HCT116 (cell line): Measurements from ENCODE around the gene SEMA4F. TPM values are rescaled to one million over a fixed set of nuclear protein-coding genes. Genes with fewer than 3 reads are reported as not detected.

Experiments used
- ATAC-seq: fragments of 200-7000 bp; cut with Tn5 transposase; 2 replicates; pipeline ENCODE4 v1.9.1; 2020; ENCODE audit warnings: mild to moderate bottlenecking, moderate library complexity
- BruUV-seq: library from RNA; stranded (reverse); fragments of 400-500 nt; replicated peaks from 2 replicates; lab custom pipeline; 2021; lab: Mats Ljungman, UMichigan
- CTCF ChIA-PET: fragments of 300-600 bp; sonication (Branson Sonifier 250); formaldehyde crosslinking; loops from one replicate; lab custom pipeline; 2021; ENCODE audit warnings: antibody characterized with exemption; lab: Charles Lee
- POLR2A ChIA-PET: fragments of 300-600, 350-600 bp; sonication (Branson Sonifier 250); formaldehyde crosslinking; loops from one replicate; lab custom pipeline; 2021; ENCODE audit warnings: antibody characterized with exemption; lab: Charles Lee
- RAD21 ChIA-PET, 2 experiments: fragments of 300-600 bp; sonication (Branson Sonifier 250); formaldehyde crosslinking; loops; one replicate each; lab custom pipeline; 2023; ENCODE audit warnings: low total read pairs in 2 of 2; ENCODE audit not compliant: uncharacterized antibody in 2 of 2, unreplicated experiment in 2 of 2, low non-redundant PET in 1 of 2; lab: Charles Lee
- DNase-seq: peaks from one replicate; pipeline ENCODE4 v3.0.0-alpha.2; 2010; ENCODE audit warnings: low read depth, low spot score
- H2AFZ ChIP-seq: fragments of 200-600 bp; shearing (Covaris generic), sonication (generic); 2 replicates; pipeline ENCODE4 v1.6.1; 2017; ENCODE audit warnings: low read depth, mixed run types, mixed read lengths, antibody characterized with exemption, low read length; ENCODE audit not compliant: poor library complexity, severe bottlenecking
- H3K27ac ChIP-seq: 2 replicates; pipeline ENCODE4 v1.5.1; 2012; ENCODE audit warnings: low read depth, low read length
- H3K27me3 ChIP-seq: fragments of 200-600 bp; sonication (generic); 2 replicates; pipeline ENCODE4 v1.6.1; 2016; ENCODE audit warnings: mixed run types, low read length, mixed read lengths; ENCODE audit not compliant: insufficient read depth
- H3K36me3 ChIP-seq, 2 experiments: fragments of 200-500 bp in 1 of 2; fragments of 200-600 bp in 1 of 2; sonication (Bioruptor generic) in 1 of 2; sonication (generic) in 1 of 2; 2 replicates each; pipeline versions ENCODE4 v1.5.1 to v1.6.1; 2014 to 2016; ENCODE audit warnings: low read length in 2 of 2, inconsistent platforms in 1 of 2, mixed read lengths in 1 of 2, mixed run types in 1 of 2; ENCODE audit not compliant: insufficient read depth in 2 of 2, control insufficient read depth in 1 of 2
- H3K4me1 ChIP-seq, 2 experiments: fragments of 200-600 bp in 1 of 2; sonication (generic) in 1 of 2; 2 replicates each; pipeline versions ENCODE4 v1.5.1 to v1.6.1; 2012 to 2017; ENCODE audit warnings: low read length in 2 of 2, inconsistent platforms in 1 of 2, mild to moderate bottlenecking in 1 of 2, mixed read lengths in 1 of 2, mixed run types in 1 of 2, moderate library complexity in 1 of 2; ENCODE audit not compliant: insufficient read depth in 2 of 2, control insufficient read depth in 1 of 2
- H3K4me2 ChIP-seq: fragments of 200-600 bp; sonication (generic); 2 replicates; pipeline ENCODE4 v1.6.1; 2017; ENCODE audit warnings: mixed run types, low read length, mixed read lengths
- H3K4me3 ChIP-seq, 2 experiments: fragments of 200-600 bp in 1 of 2; sonication (generic) in 1 of 2; replicated peaks in 1 of 2; 2 replicates each; pipeline ENCODE4 v1.5.1; 2011 to 2016; ENCODE audit warnings: low read length in 2 of 2, control low read depth in 1 of 2, low read depth in 1 of 2, mild to moderate bottlenecking in 1 of 2, mixed read lengths in 1 of 2, mixed run types in 1 of 2
- H3K79me2 ChIP-seq: fragments of 200-600 bp; sonication (generic); 2 replicates; pipeline ENCODE4 v1.6.1; 2017; ENCODE audit warnings: mild to moderate bottlenecking, mixed run types, low read length, moderate library complexity, mixed read lengths; ENCODE audit not compliant: insufficient read depth
- H3K9ac ChIP-seq: fragments of 200-600 bp; sonication (generic); 2 replicates; pipeline ENCODE4 v1.6.1; 2016; ENCODE audit warnings: low read length, mixed read lengths
- H3K9me2 ChIP-seq: fragments of 200-600 bp; sonication (generic), shearing (Covaris generic); 2 replicates; pipeline ENCODE4 v1.6.1; 2017; ENCODE audit warnings: mixed run types, mild to moderate bottlenecking, moderate library complexity; ENCODE audit not compliant: insufficient read depth
- H3K9me3 ChIP-seq, 2 experiments: fragments of 200-500 bp in 1 of 2; fragments of 200-600 bp in 1 of 2; sonication (Bioruptor generic) in 1 of 2; sonication (generic) in 1 of 2; 2 replicates each; pipeline ENCODE4 v1.6.1; 2014 to 2017; ENCODE audit warnings: low read length in 2 of 2, mixed read lengths in 2 of 2, inconsistent platforms in 1 of 2, low read depth in 1 of 2, mild to moderate bottlenecking in 1 of 2, mixed run types in 1 of 2, moderate library complexity in 1 of 2; ENCODE audit not compliant: control insufficient read depth in 1 of 2, insufficient read depth in 1 of 2
- H4K20me1 ChIP-seq: fragments of 200-600 bp; sonication (generic), shearing (Covaris generic); 2 replicates; pipeline ENCODE4 v1.6.1; 2017; ENCODE audit warnings: mixed run types, mild to moderate bottlenecking, moderate library complexity; ENCODE audit not compliant: insufficient read depth
- CEBPB ChIP-seq: IDR thresholded peaks from 2 replicates; pipeline ENCODE4 v1.6.1; 2012; ENCODE audit warnings: low read depth
- EGR1 ChIP-seq: IDR thresholded peaks from 2 replicates; pipeline ENCODE4 v1.6.1; 2012; ENCODE audit warnings: low read depth
- JUND ChIP-seq: IDR thresholded peaks from 2 replicates; pipeline ENCODE4 v1.6.1; 2012
- MAX ChIP-seq: IDR thresholded peaks from 2 replicates; pipeline ENCODE4 v1.6.1; 2012
- POLR2AphosphoS5 ChIP-seq: IDR thresholded peaks from 2 replicates; pipeline ENCODE4 v1.6.1; 2011; ENCODE audit warnings: mild to moderate bottlenecking, low read depth, low read length, moderate library complexity
- RAD21 ChIP-seq: IDR thresholded peaks from 2 replicates; pipeline ENCODE4 v1.6.1; 2012; ENCODE audit warnings: low read depth, mild to moderate bottlenecking
- SIN3A ChIP-seq: IDR thresholded peaks from 2 replicates; pipeline ENCODE4 v1.6.1; 2012; ENCODE audit warnings: low read depth
- SP1 ChIP-seq: IDR thresholded peaks from 2 replicates; pipeline ENCODE4 v1.6.1; 2012; ENCODE audit warnings: low read depth
- SRF ChIP-seq: IDR thresholded peaks from 2 replicates; pipeline ENCODE4 v1.6.1; 2012; ENCODE audit warnings: low read depth
- TCF7L2 ChIP-seq: IDR thresholded peaks from 2 replicates; pipeline ENCODE4 v1.7.0; 2011; ENCODE audit warnings: borderline replicate concordance, inconsistent platforms; ENCODE audit not compliant: insufficient read depth, insufficient read length; ENCODE audit errors: extremely low read depth
- ZNF274 ChIP-seq: fragments of 200-500 bp; sonication (Bioruptor generic); IDR thresholded peaks from 2 replicates; pipeline ENCODE4 v1.6.1; 2014; ENCODE audit warnings: mild to moderate bottlenecking, low read depth, low read length, inconsistent platforms
- intact Hi-C: fragments of 100-400 bp; cut with micrococcal nuclease; formaldehyde crosslinking; loops from 2 replicates; pipeline ENCODE4 v1.10.0; 2022
- total RNA-seq: library from RNA; stranded (reverse); gene quantifications from one replicate; pipeline ENCODE4 v1.2.1, GENCODE V29; 2021; ENCODE audit not compliant: unreplicated experiment
- TF ChIP-seq, protein P1 (sequence below), 3 experiments: fragments of 200-600 bp in 1 of 3; sonication (generic) in 1 of 3; IDR thresholded peaks in 2 of 3; conservative IDR thresholded peaks in 1 of 3; 2 replicates each; pipeline ENCODE4 v1.5.1; 2012 to 2017; ENCODE audit warnings: low read depth in 2 of 3, low read length in 2 of 3, antibody characterized with exemption in 1 of 3, borderline replicate concordance in 1 of 3, control low read depth in 1 of 3, mild to moderate bottlenecking in 1 of 3, mixed read lengths in 1 of 3, mixed run types in 1 of 3, moderate library complexity in 1 of 3; ENCODE audit not compliant: insufficient read depth in 1 of 3
- TF ChIP-seq, protein P2 (sequence below): IDR thresholded peaks from 2 replicates; pipeline ENCODE4 v1.6.1; 2012

SEMA4F gene
- total RNA-seq, 1 experiment from 2014 or later: 12.3 TPM

DNA sequence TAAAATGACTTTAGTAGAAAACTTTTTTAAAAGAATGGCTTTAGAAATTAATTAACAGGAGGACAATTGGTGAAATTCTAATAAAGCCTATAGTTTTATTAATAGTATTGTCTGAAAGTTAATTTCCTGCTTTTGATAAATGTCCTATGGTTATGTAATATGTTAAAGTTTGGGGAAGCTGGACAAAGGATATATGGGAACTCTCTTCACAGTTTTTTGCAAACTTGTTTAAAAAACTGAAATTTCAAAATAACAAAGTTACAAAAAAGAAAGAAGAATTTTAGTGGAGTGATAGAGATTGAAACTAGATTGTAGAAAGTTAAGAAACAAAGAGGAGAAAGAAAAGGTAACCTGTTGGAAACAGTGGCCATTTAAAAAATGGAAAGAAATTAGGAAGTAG, 67.3 kb downstream of the SEMA4F start:
- ATAC-seq (no peak), DNase-seq (no peak)
- H3K79me2 ChIP-seq: no peaks in the 10 kb centered on the region
- no TSS peak for BruUV-seq
- H3K4me3 ChIP-seq: no peak overlapping the region
- peaks cover 0 to 7% of the 10 kb centered on the region in 2 experiments; a peak in 2 of 4 replicates for H3K4me1 ChIP-seq
- H3K9ac ChIP-seq: no peak overlapping the region
- RAD21 ChIA-PET: no interaction called here
- TF ChIP-seq TCF7L2 (no peak), JUND (no peak), ZNF274 (no peak), SP1 (no peak)
- intact Hi-C loops: no loop called here
- CTCF ChIA-PET: no interaction called here
- no peak overlapping the region for H3K27ac ChIP-seq
- no peaks in the 10 kb centered on the region for H3K9me3 ChIP-seq
- H4K20me1 ChIP-seq: no peaks in the 10 kb centered on the region
- no peak overlapping the region for H2AFZ ChIP-seq
- H3K36me3 ChIP-seq: no peaks in the 10 kb centered on the region
- no peaks in the 10 kb centered on the region for H3K9me2 ChIP-seq
- POLR2A ChIA-PET: no interaction called here
- H3K27me3 ChIP-seq: no peaks in the 10 kb centered on the region
- H3K4me2 ChIP-seq: no peak overlapping the region

- H3K4me3 ChIP-seq: no peak overlapping the region
- no peak overlapping the region for H2AFZ ChIP-seq
- DNase-seq: no peak
- H3K9me3 ChIP-seq: no peaks in the 10 kb centered on the region
- no peak for ATAC-seq
- H4K20me1 ChIP-seq: no peaks in the 10 kb centered on the region
- ChIA-PET CTCF (no interaction called here), RAD21 (no interaction called here), POLR2A (no interaction called here)
- BruUV-seq: no TSS peak
- H3K27ac ChIP-seq: no peak overlapping the region
- no peaks in the 10 kb centered on the region for H3K4me1 ChIP-seq
- TF ChIP-seq, protein P1, sequence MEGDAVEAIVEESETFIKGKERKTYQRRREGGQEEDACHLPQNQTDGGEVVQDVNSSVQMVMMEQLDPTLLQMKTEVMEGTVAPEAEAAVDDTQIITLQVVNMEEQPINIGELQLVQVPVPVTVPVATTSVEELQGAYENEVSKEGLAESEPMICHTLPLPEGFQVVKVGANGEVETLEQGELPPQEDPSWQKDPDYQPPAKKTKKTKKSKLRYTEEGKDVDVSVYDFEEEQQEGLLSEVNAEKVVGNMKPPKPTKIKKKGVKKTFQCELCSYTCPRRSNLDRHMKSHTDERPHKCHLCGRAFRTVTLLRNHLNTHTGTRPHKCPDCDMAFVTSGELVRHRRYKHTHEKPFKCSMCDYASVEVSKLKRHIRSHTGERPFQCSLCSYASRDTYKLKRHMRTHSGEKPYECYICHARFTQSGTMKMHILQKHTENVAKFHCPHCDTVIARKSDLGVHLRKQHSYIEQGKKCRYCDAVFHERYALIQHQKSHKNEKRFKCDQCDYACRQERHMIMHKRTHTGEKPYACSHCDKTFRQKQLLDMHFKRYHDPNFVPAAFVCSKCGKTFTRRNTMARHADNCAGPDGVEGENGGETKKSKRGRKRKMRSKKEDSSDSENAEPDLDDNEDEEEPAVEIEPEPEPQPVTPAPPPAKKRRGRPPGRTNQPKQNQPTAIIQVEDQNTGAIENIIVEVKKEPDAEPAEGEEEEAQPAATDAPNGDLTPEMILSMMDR (IDR thresholded peaks at IDR 0.05 in 2 of 3, conservative IDR thresholded peaks at IDR 0.05 in 1 of 3; ENCODE audit: borderline replicate concordance in 1 of 3, insufficient read depth in 1 of 3, low read depth in 2 of 3, low read length in 2 of 3): no peak
- no peak for TF ChIP-seq POLR2AphosphoS5
- TF ChIP-seq RAD21: no peak
- no peak for TF ChIP-seq SP1
- TF ChIP-seq, protein P2, sequence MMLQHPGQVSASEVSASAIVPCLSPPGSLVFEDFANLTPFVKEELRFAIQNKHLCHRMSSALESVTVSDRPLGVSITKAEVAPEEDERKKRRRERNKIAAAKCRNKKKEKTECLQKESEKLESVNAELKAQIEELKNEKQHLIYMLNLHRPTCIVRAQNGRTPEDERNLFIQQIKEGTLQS: no peak
- no peak for TF ChIP-seq CEBPB
- no peak for TF ChIP-seq EGR1
- no peak for TF ChIP-seq SRF
- no peak for TF ChIP-seq TCF7L2
- no peak for TF ChIP-seq MAX
- TF ChIP-seq SIN3A: no peak
- H3K36me3 ChIP-seq: no peaks in the 10 kb centered on the region
- H3K9ac ChIP-seq: no peak overlapping the region
- H3K27me3 ChIP-seq: no peaks in the 10 kb centered on the region
- intact Hi-C loops: loop anchor here (1.0 kb wide), 1 partner anchor 28 kb away; no protein-coding TSS in a partner anchor
- no peaks in the 10 kb centered on the region for H3K9me2 ChIP-seq
- H3K4me2 ChIP-seq: no peak overlapping the region
- H3K79me2 ChIP-seq: no peaks in the 10 kb centered on the region
Observed at GRCh38 chr2:74724496-74724895, 70.4 kb downstream of the SEMA4F start.
